RWPE2 (cell line): ENCODE data around the gene KRTCAP2.
"Not testable (repeated sequence)": the region's sequence is repeated elsewhere in the genome, so short reads cannot be mapped to it uniquely, and the experiment has no call there.

Experiments used
- ATAC-seq: fragments of 200-7000 bp; cut with Tn5 transposase; 3 replicates; pipeline ENCODE4 v1.9.1; 2021; ENCODE audit warnings: low read depth
- DNase-seq: peaks from one replicate; pipeline ENCODE4 v3.0.0-alpha.2; 2020; ENCODE audit warnings: low spot score
- H3K27ac ChIP-seq: fragments of 450-650 bp; 2 replicates; pipeline ENCODE4 v1.5.1; 2017; ENCODE audit warnings: mild to moderate bottlenecking; ENCODE audit not compliant: poor library complexity, severe bottlenecking
- H3K27me3 ChIP-seq: fragments of 250-450 bp; sonication (Bioruptor Pico); 2 replicates; pipeline ENCODE4 v1.5.1; 2021; ENCODE audit warnings: mild to moderate bottlenecking, moderate library complexity; ENCODE audit not compliant: insufficient read depth, poor library complexity, severe bottlenecking
- H3K36me3 ChIP-seq: fragments of 250-450 bp; sonication (Bioruptor Pico); 2 replicates; pipeline ENCODE4 v1.5.1; 2020; ENCODE audit warnings: low read depth, mild to moderate bottlenecking, moderate library complexity
- H3K4me1 ChIP-seq: fragments of 250-450 bp; sonication (Bioruptor Pico); 2 replicates; pipeline ENCODE4 v1.5.1; 2021; ENCODE audit warnings: mild to moderate bottlenecking, moderate library complexity; ENCODE audit not compliant: insufficient read depth, poor library complexity, severe bottlenecking
- H3K4me3 ChIP-seq: fragments of 250-450 bp; sonication (Bioruptor Pico); 2 replicates; pipeline ENCODE4 v1.5.1; 2021; ENCODE audit warnings: mild to moderate bottlenecking, moderate library complexity; ENCODE audit not compliant: severe bottlenecking
- H3K9me3 ChIP-seq: fragments of 250-450 bp; sonication (Bioruptor Pico); 2 replicates; pipeline ENCODE4 v1.5.1; 2021; ENCODE audit warnings: mild to moderate bottlenecking, moderate library complexity; ENCODE audit not compliant: severe bottlenecking
- TF ChIP-seq, protein P1 (sequence below): fragments of 450-650 bp; IDR thresholded peaks from one replicate; pipeline ENCODE4 v1.5.1; 2017; ENCODE audit warnings: mild to moderate bottlenecking, moderate library complexity; ENCODE audit not compliant: poor library complexity, severe bottlenecking

The KRTCAP2 gene

DNA sequence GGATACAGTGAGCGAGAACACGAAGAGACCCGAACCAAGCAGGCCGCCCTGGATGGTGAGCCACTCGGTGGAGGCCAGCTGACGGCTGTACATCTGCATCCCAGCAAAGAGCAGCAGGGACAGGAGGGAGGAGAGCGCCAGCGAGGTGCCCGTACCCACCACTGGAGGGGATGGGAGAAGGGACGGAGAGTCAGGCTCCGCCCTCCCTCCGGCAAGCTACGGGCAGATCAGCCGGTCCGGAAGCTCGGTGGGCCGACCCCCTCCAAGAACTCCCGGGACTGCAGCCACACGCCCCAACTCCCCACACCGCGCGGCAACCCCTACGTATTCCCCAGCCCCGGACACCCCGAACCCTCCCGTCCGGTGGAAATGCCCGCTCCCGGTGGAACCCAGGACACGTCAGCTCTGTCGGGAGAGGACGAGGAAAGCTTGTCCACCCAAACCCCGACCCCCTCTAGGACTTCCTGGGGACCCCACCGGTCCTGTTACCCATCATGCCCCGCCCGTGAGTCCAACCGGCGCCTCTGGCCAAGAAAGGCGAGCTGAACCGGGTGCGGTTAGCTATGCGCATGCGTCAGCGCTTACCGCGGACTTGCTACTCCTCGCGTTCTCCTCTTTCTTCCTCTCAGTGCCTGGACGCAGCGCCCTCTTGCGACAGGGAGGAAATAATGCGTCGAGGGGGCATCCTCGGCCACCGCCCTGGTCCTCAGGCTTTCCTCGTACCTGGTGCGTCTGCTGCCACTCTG, at the start of gene KRTCAP2:
Gene KRTCAP2, minus strand, starts transcription at position 573 of the 746 bp plus-strand sequence. Its CDS starts 80 bp downstream, at position 493.
- TF ChIP-seq, protein P1, sequence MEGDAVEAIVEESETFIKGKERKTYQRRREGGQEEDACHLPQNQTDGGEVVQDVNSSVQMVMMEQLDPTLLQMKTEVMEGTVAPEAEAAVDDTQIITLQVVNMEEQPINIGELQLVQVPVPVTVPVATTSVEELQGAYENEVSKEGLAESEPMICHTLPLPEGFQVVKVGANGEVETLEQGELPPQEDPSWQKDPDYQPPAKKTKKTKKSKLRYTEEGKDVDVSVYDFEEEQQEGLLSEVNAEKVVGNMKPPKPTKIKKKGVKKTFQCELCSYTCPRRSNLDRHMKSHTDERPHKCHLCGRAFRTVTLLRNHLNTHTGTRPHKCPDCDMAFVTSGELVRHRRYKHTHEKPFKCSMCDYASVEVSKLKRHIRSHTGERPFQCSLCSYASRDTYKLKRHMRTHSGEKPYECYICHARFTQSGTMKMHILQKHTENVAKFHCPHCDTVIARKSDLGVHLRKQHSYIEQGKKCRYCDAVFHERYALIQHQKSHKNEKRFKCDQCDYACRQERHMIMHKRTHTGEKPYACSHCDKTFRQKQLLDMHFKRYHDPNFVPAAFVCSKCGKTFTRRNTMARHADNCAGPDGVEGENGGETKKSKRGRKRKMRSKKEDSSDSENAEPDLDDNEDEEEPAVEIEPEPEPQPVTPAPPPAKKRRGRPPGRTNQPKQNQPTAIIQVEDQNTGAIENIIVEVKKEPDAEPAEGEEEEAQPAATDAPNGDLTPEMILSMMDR = peak; percentile 97
- H3K4me3 ChIP-seq = peak within 1 kb of the TSS; percentile 69
- ATAC-seq = peak; percentile 68
- DNase-seq = peak; percentile 94
- peak within 1 kb of the TSS; percentile 61 for H3K27ac ChIP-seq
- no peaks in the 10 kb centered on the region for H3K27me3 ChIP-seq
- peaks cover 32% of the 10 kb centered on the region for H3K36me3 ChIP-seq
- no peaks in the 10 kb centered on the region for H3K4me1 ChIP-seq
- no peaks in the 10 kb centered on the region for H3K9me3 ChIP-seq

DNA sequence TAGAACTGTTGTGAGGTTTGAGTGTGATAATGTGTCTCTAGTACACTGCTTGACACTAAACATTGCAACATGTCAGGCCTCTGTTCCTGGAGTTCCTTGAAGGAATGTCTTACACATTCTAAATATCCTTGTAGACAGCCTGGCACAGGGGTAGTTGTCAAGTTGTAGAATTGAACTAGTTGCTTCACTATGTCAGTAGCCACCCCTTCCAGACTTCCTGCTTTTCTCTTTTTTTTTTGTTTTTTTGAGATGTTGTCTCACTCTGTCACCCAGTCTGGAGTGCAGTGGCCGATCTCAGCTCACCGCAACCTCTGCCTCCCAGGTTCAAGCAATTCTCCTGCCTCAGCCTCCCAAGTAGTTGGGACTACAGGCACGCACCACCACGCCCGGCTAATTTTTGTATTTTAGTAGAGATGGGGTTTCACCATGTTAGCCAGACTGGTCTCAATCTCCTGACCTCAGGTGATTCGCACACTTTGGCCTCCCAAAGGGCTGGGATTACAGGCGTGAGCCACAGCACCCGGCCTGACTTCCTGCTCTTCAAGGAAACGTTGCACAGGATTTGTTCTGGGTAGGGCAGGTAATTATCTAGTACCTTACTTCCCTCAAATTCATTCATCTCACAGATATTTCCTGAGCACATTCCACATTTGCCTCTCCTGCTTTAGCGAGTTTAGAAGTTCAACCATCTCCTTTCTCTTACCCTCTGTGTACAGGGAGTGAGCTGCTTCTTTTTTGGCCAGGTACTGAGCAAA, 47.3 kb upstream of the KRTCAP2 start:
- not testable (repeated sequence) for DNase-seq, H3K9me3 ChIP-seq, H3K36me3 ChIP-seq, H3K4me3 ChIP-seq, H3K27me3 ChIP-seq
- Histone ChIP-seq H3K27ac (peak overlapping the region; percentile 32), H3K4me1 (peaks cover 13% of the 10 kb centered on the region)
- peak; percentile 10; the same call in 1 of the 3 replicates for ATAC-seq

DNA sequence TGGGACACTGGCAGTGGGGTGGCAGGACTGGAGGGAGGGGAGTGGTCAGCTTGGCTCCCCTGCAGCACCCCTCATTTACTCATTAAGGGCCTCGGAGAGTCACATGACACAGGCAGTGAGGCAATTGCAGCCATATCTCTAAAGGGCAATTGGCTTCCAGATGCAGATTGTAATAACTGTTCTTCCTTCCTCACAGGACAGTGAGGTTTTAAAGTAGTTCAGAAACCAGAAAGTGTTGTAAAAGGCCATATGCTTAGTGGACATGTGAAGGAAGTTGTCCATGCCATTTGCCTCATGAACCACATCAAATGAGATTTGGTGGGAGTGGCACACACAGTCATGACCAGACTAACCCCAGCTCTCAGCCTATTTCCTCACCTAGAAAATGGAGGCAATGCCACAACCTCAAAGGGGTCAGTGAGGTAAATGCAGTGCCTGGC, 46.5 kb upstream of the KRTCAP2 start:
- Histone ChIP-seq H3K9me3 (no peaks in the 10 kb centered on the region), H3K4me3 (no peak overlapping the region), H3K27ac (no peak overlapping the region), H3K27me3 (no peaks in the 10 kb centered on the region), H3K36me3 (no peaks in the 10 kb centered on the region), H3K4me1 (peaks cover 5% of the 10 kb centered on the region)
- DNase-seq (no peak), ATAC-seq (no peak)
- TF ChIP-seq, protein P1 = no peak

DNA sequence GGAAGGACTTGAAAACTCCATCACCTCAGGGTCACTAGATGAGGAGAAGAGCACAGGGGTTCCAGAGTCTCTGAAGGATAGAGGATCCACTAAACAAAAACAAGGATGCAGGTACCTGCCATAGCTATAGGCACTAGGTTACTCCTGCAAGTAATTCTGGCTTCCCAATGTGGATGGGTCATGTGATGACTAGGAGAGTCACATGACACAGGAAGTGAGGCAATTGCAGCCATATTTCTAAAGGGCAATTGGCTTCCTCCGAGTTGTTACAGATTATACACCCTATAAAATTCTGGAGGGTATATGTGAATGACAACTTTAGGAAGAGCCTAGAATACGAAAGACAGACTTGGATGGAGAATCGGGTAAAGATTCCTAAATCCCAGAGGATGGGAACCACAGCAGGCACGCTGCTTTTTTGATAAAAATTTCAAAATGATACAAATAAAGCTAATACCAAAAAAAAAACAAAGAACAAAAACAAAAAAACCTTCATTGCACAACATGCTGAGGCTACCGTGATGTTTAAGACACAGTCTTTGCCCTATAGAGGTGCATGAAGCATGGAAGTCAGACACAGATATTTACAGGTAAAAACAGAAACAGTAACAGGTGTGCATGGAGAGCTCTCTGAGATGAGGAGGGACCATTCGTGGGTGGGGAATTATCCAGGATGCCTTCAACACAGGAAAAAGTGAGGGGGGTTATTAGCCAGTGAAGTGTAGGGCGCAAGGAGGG, 45.9 kb upstream of the KRTCAP2 start:
- DNase-seq = no peak
- H3K9me3 ChIP-seq = no peaks in the 10 kb centered on the region
- no peak overlapping the region for H3K27ac ChIP-seq

DNA sequence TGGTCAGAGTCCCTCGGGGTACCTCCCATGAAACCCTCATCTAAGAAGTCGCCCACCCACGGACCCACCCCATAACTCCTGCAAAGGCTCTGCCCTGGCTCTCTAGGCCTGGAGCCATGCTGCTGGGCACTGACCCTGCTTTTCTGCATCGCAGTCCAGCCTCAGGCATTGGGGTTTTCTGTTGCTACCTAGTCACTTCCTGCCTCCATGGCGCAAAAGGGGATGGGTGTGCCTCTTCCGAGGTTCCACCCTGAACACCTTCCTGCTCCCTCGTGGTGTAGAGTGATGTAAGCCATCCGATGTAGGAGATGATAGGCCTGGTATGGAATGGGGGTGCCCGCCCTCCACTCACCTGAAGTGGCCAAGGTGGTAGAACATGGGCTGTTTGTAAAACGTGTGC, 41.6 kb upstream of the KRTCAP2 start:
- not testable (repeated sequence) for H3K27me3 ChIP-seq, DNase-seq, H3K27ac ChIP-seq, H3K4me3 ChIP-seq, H3K4me1 ChIP-seq, H3K9me3 ChIP-seq, H3K36me3 ChIP-seq
- 0 out of 3 replicates have a peak, but pooled peaks have one; percentile 7 for ATAC-seq

More for the DNA sequence above, 45.9 kb upstream of the KRTCAP2 start:
- H3K36me3 ChIP-seq = no peaks in the 10 kb centered on the region
- H3K27me3 ChIP-seq = no peaks in the 10 kb centered on the region
- ATAC-seq = no peak
- no peak overlapping the region for H3K4me3 ChIP-seq
- no peaks in the 10 kb centered on the region for H3K4me1 ChIP-seq
- TF ChIP-seq, protein P1 = no peak

DNA sequence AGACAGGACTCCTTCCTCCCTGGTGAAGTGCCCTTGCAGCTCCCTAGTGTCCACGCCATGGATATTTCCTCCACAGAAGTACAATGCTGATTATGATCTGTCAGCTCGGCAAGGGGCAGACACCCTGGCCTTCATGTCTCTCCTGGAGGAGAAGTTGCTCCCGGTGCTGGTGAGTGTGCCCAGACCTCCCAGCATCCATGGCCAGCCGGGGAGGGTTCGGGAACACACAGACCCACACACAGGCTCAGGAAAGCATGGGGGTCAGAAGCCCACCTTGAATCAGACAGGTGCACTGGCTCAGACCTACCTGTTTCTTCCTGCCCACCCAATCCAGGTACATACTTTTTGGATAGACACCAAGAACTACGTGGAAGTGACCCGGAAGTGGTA, 38.9 kb upstream of the KRTCAP2 start:
- H3K9me3 ChIP-seq, DNase-seq, ATAC-seq, H3K36me3 ChIP-seq, H3K27ac ChIP-seq, H3K4me3 ChIP-seq, H3K27me3 ChIP-seq, H3K4me1 ChIP-seq: not testable (repeated sequence)

DNA sequence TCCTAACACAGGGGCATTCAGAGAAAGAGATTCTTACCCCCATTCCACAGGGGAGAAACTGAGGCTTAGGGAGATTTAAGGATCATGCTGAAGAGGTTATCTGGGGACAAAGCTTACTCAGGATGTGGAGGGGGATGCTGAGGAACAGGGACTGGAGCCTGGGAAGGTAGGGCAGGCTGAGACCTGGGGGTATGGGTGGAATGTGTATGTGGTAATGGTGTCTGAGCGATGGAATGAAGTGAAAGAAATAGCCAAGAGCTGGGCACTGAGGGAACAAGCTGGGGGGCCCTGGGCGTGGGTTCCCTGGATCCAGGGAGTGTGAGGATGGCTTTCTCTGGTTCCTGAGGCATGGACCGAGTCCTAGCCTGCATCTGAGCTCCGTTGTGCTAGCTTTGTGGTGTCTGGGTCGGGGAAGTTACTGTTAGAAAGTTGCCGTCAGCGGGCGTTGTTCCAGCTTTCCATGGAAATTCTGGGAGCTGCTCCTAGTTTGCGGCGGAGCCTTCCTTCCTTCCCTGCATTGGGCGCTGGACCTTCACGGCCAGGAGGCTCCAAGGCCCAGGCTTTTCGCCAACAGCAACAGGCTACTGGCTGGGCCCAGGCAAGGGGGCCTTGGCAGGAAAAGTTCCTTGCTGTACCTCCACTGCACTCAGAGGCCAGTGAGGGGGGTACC, 38.4 kb upstream of the KRTCAP2 start:
- not testable (repeated sequence) for ATAC-seq

More for the DNA sequence above, 38.4 kb upstream of the KRTCAP2 start:
- not testable (repeated sequence) for H3K4me1 ChIP-seq, H3K27me3 ChIP-seq, DNase-seq, H3K27ac ChIP-seq, H3K4me3 ChIP-seq, H3K36me3 ChIP-seq, H3K9me3 ChIP-seq
